ENCODE data around the gene NRIP3. TPM values are rescaled to one million over a fixed set of nuclear protein-coding genes. Genes with fewer than 3 reads are reported as not detected.

The NRIP3 gene
- 2.1 TPM for polyA plus RNA-seq (2013, experiment 1 of 2)
- polyA plus RNA-seq (2013, experiment 2 of 2) = 2.3 TPM

DNA sequence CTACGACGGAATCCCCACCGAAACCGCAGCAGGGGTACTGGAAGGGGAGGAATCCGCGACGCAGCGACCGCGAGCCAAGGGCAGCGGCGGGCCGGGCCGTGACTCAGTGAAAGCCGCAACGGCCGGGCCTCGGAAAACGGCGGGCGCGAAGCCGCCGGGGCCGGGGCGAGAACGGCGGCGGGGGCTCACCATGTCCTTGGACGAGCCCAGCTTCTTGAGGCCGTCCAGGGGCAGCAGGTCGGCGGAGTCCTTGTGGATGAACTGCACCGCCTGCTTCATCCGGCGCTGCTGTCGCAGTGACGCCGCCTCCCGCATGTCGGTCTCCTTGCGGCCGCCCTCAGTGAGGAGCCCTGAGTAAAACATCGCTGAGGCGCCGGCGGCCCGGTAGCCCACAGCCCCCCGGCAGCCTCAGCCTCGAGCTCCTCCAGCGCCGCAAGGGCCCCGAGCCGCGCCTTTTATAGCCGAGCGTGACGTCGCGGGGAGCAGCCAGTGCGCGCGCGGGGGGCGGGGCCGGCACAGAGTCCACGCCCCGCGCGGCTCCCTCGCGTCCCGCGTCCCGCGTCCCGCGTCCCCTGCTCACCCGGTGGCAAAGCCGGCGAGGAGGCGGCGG, at the start of gene NRIP3:
Gene NRIP3, minus strand, starts transcription at position 429 of the 610 bp plus-strand sequence. Its CDS starts 66 bp downstream, at position 363.
- Histone ChIP-seq H3K79me2 (ENCODE audit: control insufficient read depth, insufficient read depth, low read length) (no peaks in the 10 kb centered on the region), H2BK15ac (replicated peaks; ENCODE audit: low read depth) (no peak within 1 kb of the TSS), H3K27ac (ENCODE audit: low read depth, low read length) (no peak within 1 kb of the TSS), H3K4ac (ENCODE audit: low read depth, low read length) (no peak within 1 kb of the TSS), H2BK120ac (ENCODE audit: low read depth, low read length) (no peak within 1 kb of the TSS), H2AK5ac (ENCODE audit: low read length) (no peak within 1 kb of the TSS), H3K9ac (ENCODE audit: low read length) (peak within 1 kb of the TSS; percentile 27), H3K4me2 (ENCODE audit: low read length) (peak within 1 kb of the TSS; percentile 43), H3K27me3 (ENCODE audit: insufficient read depth, low read length, poor library complexity) (peaks cover 29% of the 10 kb centered on the region), H3K56ac (ENCODE audit: low read length) (peak within 1 kb of the TSS; percentile 50), H4K8ac (ENCODE audit: low read depth, low read length) (no peak within 1 kb of the TSS), H3K36me3 (ENCODE audit: control insufficient read depth, insufficient read depth, low read length) (no peaks in the 10 kb centered on the region), H2BK5ac (ENCODE audit: low read length) (no peak within 1 kb of the TSS), H3K18ac (ENCODE audit: low read length) (no peak within 1 kb of the TSS), H4K5ac (ENCODE audit: low read length) (no peak within 1 kb of the TSS), H3K4me3 (ENCODE audit: low read length) (no peak within 1 kb of the TSS), H3K23ac (ENCODE audit: low read length) (peak within 1 kb of the TSS; percentile 50), H3K79me1 (ENCODE audit: low read length) (no peaks in the 10 kb centered on the region), H3K4me1 (ENCODE audit: control insufficient read depth, low read depth, low read length) (no peaks in the 10 kb centered on the region)
- no CpG with 5 or more reads among the region's 83 CpGs for WGBS (ENCODE audit: extremely low coverage, insufficient coverage, low lambda C conversion rate)
- peak; percentile 66 for DNase-seq

DNA sequence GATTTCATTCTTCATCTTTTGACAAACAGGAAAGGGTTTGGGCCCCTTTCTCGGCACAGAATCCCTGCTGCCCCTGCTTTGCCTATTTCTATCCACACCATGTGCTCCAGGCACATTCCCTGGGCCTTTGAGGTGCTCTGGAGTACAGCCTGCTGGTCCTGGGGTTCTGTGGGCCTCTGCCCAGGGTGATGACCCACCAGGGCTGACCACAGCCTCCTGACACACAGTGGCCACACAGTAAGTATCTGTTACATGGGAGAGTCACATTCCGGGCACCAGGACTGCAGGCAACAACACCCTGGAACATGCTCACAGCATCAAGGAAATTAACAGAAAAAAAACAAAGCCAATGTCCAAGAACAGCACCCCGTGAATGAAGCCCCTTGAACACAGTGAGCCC, 48.5 kb upstream of the NRIP3 start:
- Histone ChIP-seq H3K4me2 (ENCODE audit: low read length) (no peak overlapping the region), H3K4me3 (ENCODE audit: low read length) (no peak overlapping the region), H3K27ac (ENCODE audit: low read depth, low read length) (no peak overlapping the region), H3K9ac (ENCODE audit: low read length) (no peak overlapping the region), H2BK5ac (ENCODE audit: low read length) (no peak overlapping the region), H3K36me3 (ENCODE audit: control insufficient read depth, insufficient read depth, low read length) (no peaks in the 10 kb centered on the region), H3K79me1 (ENCODE audit: low read length) (no peaks in the 10 kb centered on the region), H2BK15ac (replicated peaks; ENCODE audit: low read depth) (no peak overlapping the region), H2BK120ac (ENCODE audit: low read depth, low read length) (no peak overlapping the region), H4K8ac (ENCODE audit: low read depth, low read length) (no peak overlapping the region), H3K4me1 (ENCODE audit: control insufficient read depth, low read depth, low read length) (peaks cover 2% of the 10 kb centered on the region), H3K79me2 (ENCODE audit: control insufficient read depth, insufficient read depth, low read length) (no peaks in the 10 kb centered on the region), H3K56ac (ENCODE audit: low read length) (no peak overlapping the region), H4K5ac (ENCODE audit: low read length) (no peak overlapping the region), H3K23ac (ENCODE audit: low read length) (no peak overlapping the region), H3K4ac (ENCODE audit: low read depth, low read length) (no peak overlapping the region), H2AK5ac (ENCODE audit: low read length) (no peak overlapping the region), H3K18ac (ENCODE audit: low read length) (no peak overlapping the region), H3K27me3 (ENCODE audit: insufficient read depth, low read length, poor library complexity) (no peaks in the 10 kb centered on the region)
- WGBS (ENCODE audit: extremely low coverage, insufficient coverage, low lambda C conversion rate) = no CpG with 5 or more reads among the region's 3 CpGs
- no peak for DNase-seq

DNA sequence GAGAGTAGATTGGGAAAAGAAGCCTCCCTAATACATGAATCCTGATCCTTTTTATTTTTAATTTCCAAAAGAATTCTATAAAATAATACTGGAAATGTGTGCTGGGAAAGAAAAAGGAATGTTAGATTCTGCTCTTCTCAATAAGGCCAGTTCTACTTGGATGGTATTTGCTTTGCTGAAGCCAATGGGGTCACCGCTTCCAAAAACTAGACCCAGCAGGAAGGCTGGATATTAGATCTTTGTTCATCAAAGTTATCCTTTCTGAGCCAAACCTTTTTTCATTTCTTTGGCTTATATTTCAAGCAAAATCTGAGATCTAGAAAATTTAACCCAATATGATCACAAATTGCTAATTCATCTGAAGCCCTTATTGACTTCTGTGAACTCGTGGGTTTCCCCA, 46.2 kb upstream of the NRIP3 start:
- Histone ChIP-seq H3K27me3 (ENCODE audit: insufficient read depth, low read length, poor library complexity) (no peaks in the 10 kb centered on the region), H2BK15ac (replicated peaks; ENCODE audit: low read depth) (no peak overlapping the region), H3K9ac (ENCODE audit: low read length) (no peak overlapping the region), H3K4me3 (ENCODE audit: low read length) (no peak overlapping the region), H3K79me2 (ENCODE audit: control insufficient read depth, insufficient read depth, low read length) (no peaks in the 10 kb centered on the region), H3K36me3 (ENCODE audit: control insufficient read depth, insufficient read depth, low read length) (no peaks in the 10 kb centered on the region), H4K8ac (ENCODE audit: low read depth, low read length) (no peak overlapping the region), H3K4me1 (ENCODE audit: control insufficient read depth, low read depth, low read length) (no peaks in the 10 kb centered on the region), H2BK120ac (ENCODE audit: low read depth, low read length) (no peak overlapping the region), H3K4ac (ENCODE audit: low read depth, low read length) (no peak overlapping the region), H3K18ac (ENCODE audit: low read length) (no peak overlapping the region), H3K23ac (ENCODE audit: low read length) (no peak overlapping the region), H4K5ac (ENCODE audit: low read length) (no peak overlapping the region), H3K56ac (ENCODE audit: low read length) (no peak overlapping the region), H3K4me2 (ENCODE audit: low read length) (no peak overlapping the region), H3K79me1 (ENCODE audit: low read length) (no peaks in the 10 kb centered on the region), H2AK5ac (ENCODE audit: low read length) (no peak overlapping the region), H3K27ac (ENCODE audit: low read depth, low read length) (no peak overlapping the region), H2BK5ac (ENCODE audit: low read length) (no peak overlapping the region)
- no CpG with 5 or more reads among the region's 2 CpGs for WGBS (ENCODE audit: extremely low coverage, insufficient coverage, low lambda C conversion rate)
- no peak for DNase-seq

DNA sequence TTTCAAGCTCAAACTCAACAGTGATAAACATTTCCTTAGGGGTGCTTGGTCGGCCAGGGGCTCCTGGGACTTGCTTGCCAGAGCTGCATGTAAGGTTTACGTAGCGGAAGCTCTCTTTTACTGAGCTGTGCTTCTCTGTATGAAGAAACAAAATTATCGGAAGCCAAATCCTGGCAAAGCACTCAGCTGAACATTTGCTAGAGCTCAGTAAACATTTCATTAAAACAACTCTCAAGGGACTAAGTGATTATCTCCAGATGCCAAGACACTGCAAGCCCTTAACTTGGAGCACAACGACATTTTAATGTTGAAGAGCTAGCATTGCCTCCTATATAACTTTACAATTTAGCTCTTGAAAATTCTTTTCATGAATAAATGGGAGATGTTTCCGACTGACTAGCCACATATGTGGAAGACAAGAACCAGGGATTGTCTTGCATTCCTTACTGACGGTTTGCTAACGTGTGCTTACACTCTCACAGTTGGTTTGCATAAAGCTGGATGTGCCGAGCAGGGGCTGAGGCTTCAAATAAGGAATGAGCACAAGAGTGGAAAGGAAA, 44.2 kb upstream of the NRIP3 start:
- H3K4me2 ChIP-seq (ENCODE audit: low read length) = no peak overlapping the region
- H3K4me3 ChIP-seq (ENCODE audit: low read length) = no peak overlapping the region
- H3K27ac ChIP-seq (ENCODE audit: low read depth, low read length) = no peak overlapping the region
- no peak overlapping the region for H3K9ac ChIP-seq (ENCODE audit: low read length)
- no peak overlapping the region for H3K18ac ChIP-seq (ENCODE audit: low read length)
- H2BK120ac ChIP-seq (ENCODE audit: low read depth, low read length) = no peak overlapping the region
- no CpG with 5 or more reads among the region's 9 CpGs for WGBS (ENCODE audit: extremely low coverage, insufficient coverage, low lambda C conversion rate)
- no peaks in the 10 kb centered on the region for H3K79me1 ChIP-seq (ENCODE audit: low read length)
- H3K4me1 ChIP-seq (ENCODE audit: control insufficient read depth, low read depth, low read length) = no peaks in the 10 kb centered on the region
- H2BK5ac ChIP-seq (ENCODE audit: low read length) = no peak overlapping the region
- no peak overlapping the region for H4K5ac ChIP-seq (ENCODE audit: low read length)
- H3K27me3 ChIP-seq (ENCODE audit: insufficient read depth, low read length, poor library complexity) = no peaks in the 10 kb centered on the region
- H3K36me3 ChIP-seq (ENCODE audit: control insufficient read depth, insufficient read depth, low read length) = no peaks in the 10 kb centered on the region
- H4K8ac ChIP-seq (ENCODE audit: low read depth, low read length) = no peak overlapping the region
- no peak for DNase-seq
- H2AK5ac ChIP-seq (ENCODE audit: low read length) = no peak overlapping the region
- no peaks in the 10 kb centered on the region for H3K79me2 ChIP-seq (ENCODE audit: control insufficient read depth, insufficient read depth, low read length)
- H2BK15ac ChIP-seq (replicated peaks; ENCODE audit: low read depth) = no peak overlapping the region
- H3K4ac ChIP-seq (ENCODE audit: low read depth, low read length) = no peak overlapping the region
- no peak overlapping the region for H3K56ac ChIP-seq (ENCODE audit: low read length)
- no peak overlapping the region for H3K23ac ChIP-seq (ENCODE audit: low read length)

DNA sequence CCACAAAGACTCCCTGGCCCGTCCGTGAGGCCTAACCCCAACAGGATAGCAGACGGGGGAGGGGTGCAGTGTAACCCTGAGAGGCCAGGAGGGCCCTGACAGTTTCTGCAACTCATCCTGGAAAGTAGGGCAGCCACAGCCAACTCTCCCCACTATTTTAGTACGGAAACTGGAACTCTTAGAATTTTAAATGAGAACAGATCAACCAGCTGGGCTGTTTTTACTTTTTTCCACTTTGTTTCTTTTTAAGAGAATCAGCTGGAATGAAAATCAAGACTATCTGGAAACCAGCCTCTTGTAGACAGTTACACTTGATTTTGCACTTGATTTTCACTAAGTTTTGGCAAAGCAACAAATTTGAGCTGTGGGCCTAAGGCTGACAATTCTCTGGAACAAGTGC, 42.7 kb upstream of the NRIP3 start:
- H3K27me3 ChIP-seq (ENCODE audit: insufficient read depth, low read length, poor library complexity) = no peaks in the 10 kb centered on the region
- no peaks in the 10 kb centered on the region for H3K36me3 ChIP-seq (ENCODE audit: control insufficient read depth, insufficient read depth, low read length)
- no peak overlapping the region for H3K9ac ChIP-seq (ENCODE audit: low read length)
- H2BK15ac ChIP-seq (replicated peaks; ENCODE audit: low read depth) = no peak overlapping the region
- H3K4me3 ChIP-seq (ENCODE audit: low read length) = no peak overlapping the region
- H2BK120ac ChIP-seq (ENCODE audit: low read depth, low read length) = no peak overlapping the region
- WGBS (ENCODE audit: extremely low coverage, insufficient coverage, low lambda C conversion rate) = no CpG with 5 or more reads among the region's 4 CpGs
- H3K79me2 ChIP-seq (ENCODE audit: control insufficient read depth, insufficient read depth, low read length) = no peaks in the 10 kb centered on the region
- no peak overlapping the region for H2BK5ac ChIP-seq (ENCODE audit: low read length)
- no peak overlapping the region for H2AK5ac ChIP-seq (ENCODE audit: low read length)
- H3K4me1 ChIP-seq (ENCODE audit: control insufficient read depth, low read depth, low read length) = no peaks in the 10 kb centered on the region
- no peak overlapping the region for H3K27ac ChIP-seq (ENCODE audit: low read depth, low read length)
- no peak overlapping the region for H3K23ac ChIP-seq (ENCODE audit: low read length)
- no peak for DNase-seq
- H3K18ac ChIP-seq (ENCODE audit: low read length) = no peak overlapping the region
- H4K5ac ChIP-seq (ENCODE audit: low read length) = no peak overlapping the region
- no peak overlapping the region for H4K8ac ChIP-seq (ENCODE audit: low read depth, low read length)
- H3K4me2 ChIP-seq (ENCODE audit: low read length) = no peak overlapping the region
- no peaks in the 10 kb centered on the region for H3K79me1 ChIP-seq (ENCODE audit: low read length)
- H3K56ac ChIP-seq (ENCODE audit: low read length) = no peak overlapping the region
- H3K4ac ChIP-seq (ENCODE audit: low read depth, low read length) = no peak overlapping the region

DNA sequence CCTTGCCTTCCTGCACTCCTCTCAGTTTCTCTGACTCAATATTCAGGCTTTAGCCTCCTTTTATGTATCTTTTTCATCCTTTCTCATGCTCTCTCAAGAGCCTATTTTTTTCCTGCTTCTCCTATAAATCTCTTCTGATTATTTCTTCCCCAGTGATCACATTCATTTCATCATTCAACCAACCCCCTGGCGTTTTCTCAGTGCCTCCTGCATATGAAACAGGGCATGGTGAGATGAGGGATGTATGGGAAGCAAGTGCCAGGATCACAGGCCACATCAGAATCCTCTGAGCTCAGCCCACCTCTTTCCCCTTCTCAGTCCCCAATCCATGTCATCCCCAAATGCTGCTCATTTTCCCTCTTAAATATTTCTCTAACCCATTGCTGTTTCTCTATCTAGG, 38.7 kb upstream of the NRIP3 start:
- no peak overlapping the region for H3K4ac ChIP-seq (ENCODE audit: low read depth, low read length)
- DNase-seq = no peak
- H2BK120ac ChIP-seq (ENCODE audit: low read depth, low read length) = no peak overlapping the region
- no peak overlapping the region for H4K8ac ChIP-seq (ENCODE audit: low read depth, low read length)
- H3K9ac ChIP-seq (ENCODE audit: low read length) = no peak overlapping the region
- no peak overlapping the region for H3K4me2 ChIP-seq (ENCODE audit: low read length)
- no peaks in the 10 kb centered on the region for H3K27me3 ChIP-seq (ENCODE audit: insufficient read depth, low read length, poor library complexity)
- no peak overlapping the region for H2BK15ac ChIP-seq (replicated peaks; ENCODE audit: low read depth)
- H2AK5ac ChIP-seq (ENCODE audit: low read length) = no peak overlapping the region
- H3K23ac ChIP-seq (ENCODE audit: low read length) = no peak overlapping the region
- no CpG with 5 or more reads among the region's 1 CpG for WGBS (ENCODE audit: extremely low coverage, insufficient coverage, low lambda C conversion rate)
- H3K56ac ChIP-seq (ENCODE audit: low read length) = no peak overlapping the region
- no peak overlapping the region for H2BK5ac ChIP-seq (ENCODE audit: low read length)
- no peak overlapping the region for H3K4me3 ChIP-seq (ENCODE audit: low read length)
- no peaks in the 10 kb centered on the region for H3K79me1 ChIP-seq (ENCODE audit: low read length)
- H4K5ac ChIP-seq (ENCODE audit: low read length) = no peak overlapping the region
- H3K36me3 ChIP-seq (ENCODE audit: control insufficient read depth, insufficient read depth, low read length) = no peaks in the 10 kb centered on the region
- no peak overlapping the region for H3K27ac ChIP-seq (ENCODE audit: low read depth, low read length)
- no peaks in the 10 kb centered on the region for H3K4me1 ChIP-seq (ENCODE audit: control insufficient read depth, low read depth, low read length)
- no peak overlapping the region for H3K18ac ChIP-seq (ENCODE audit: low read length)
- H3K79me2 ChIP-seq (ENCODE audit: control insufficient read depth, insufficient read depth, low read length) = no peaks in the 10 kb centered on the region

All from mesendoderm (in vitro differentiated cells).